Caki2 (cell line): ENCODE results near the gene TGFB1. TPM values are rescaled to one million over a fixed set of nuclear protein-coding genes. Genes with fewer than 3 reads are reported as not detected.
A peak's percentile ranks its signal among the peaks of the same experiment; 100 is the strongest.

Experiments
- DNase-seq: peaks from one replicate; pipeline ENCODE4 v3.0.0-alpha.2; 2015; ENCODE audit warnings: low read depth
- in situ Hi-C: cut with HindIII; loops from 2 replicates; pipeline ENCODE4 v1.10.0; 2016; ENCODE audit warnings: low sequenced_read_pairs, low pct_unique_long_range_greater_than_20kb, mixed read lengths
- total RNA-seq: library from RNA; depleted of rRNA; stranded (reverse); fragments of >200 nt; shearing (Covaris generic); gene quantifications from 2 replicates; pipeline ENCODE4 v1.2.3, GENCODE V29; 2014; ENCODE audit warnings: low replicate concordance

TGFB1 gene
- total RNA-seq, 1 experiment from 2014 or later = 7.2 TPM

GRCh38 chr19:41310033-41310831, 43.5 kb downstream of the TGFB1 start, which contains the start of gene CCDC97:
Gene CCDC97, plus strand, starts transcription at chr19:41310172. Its CDS starts 139 bp downstream, at chr19:41310311.
- in situ Hi-C loops = no loop called here
- DNase-seq = peak; percentile 90

- in situ Hi-C loops = no loop called here
- DNase-seq = peak; percentile 46
Measured at GRCh38 chr19:41309180-41310032, 44.3 kb downstream of the TGFB1 start.

- in situ Hi-C loops = no loop called here
- peak; percentile 91 for DNase-seq
Measured at GRCh38 chr19:41308450-41309179, 45.1 kb downstream of the TGFB1 start.

GRCh38 chr19:41307954-41308449, 45.7 kb downstream of the TGFB1 start:
- in situ Hi-C loops = no loop called here
- no peak for DNase-seq

GRCh38 chr19:41307090-41307875, 46.4 kb downstream of the TGFB1 start:
- no peak for DNase-seq
- in situ Hi-C loops = no loop called here

- in situ Hi-C loops = no loop called here
- DNase-seq = no peak
Measured at GRCh38 chr19:41305927-41306793, 47.6 kb downstream of the TGFB1 start.

- no peak for DNase-seq
- in situ Hi-C loops = no loop called here
Measured at GRCh38 chr19:41304706-41305483, 48.8 kb downstream of the TGFB1 start.

GRCh38 chr19:41303954-41304353, 49.8 kb downstream of the TGFB1 start:
- in situ Hi-C loops = no loop called here
- no peak for DNase-seq

GRCh38 chr19:41302624-41303351, 50.9 kb downstream of the TGFB1 start:
- in situ Hi-C loops = no loop called here
- no peak for DNase-seq

- no peak for DNase-seq
- in situ Hi-C loops = no loop called here
Measured at GRCh38 chr19:41300555-41300954, 53.2 kb downstream of the TGFB1 start.

- in situ Hi-C loops = no loop called here
Measured at GRCh38 chr19:41299755-41300089, 54.0 kb downstream of the TGFB1 start.

GRCh38 chr19:41299046-41299754, 54.5 kb downstream of the TGFB1 start:
- in situ Hi-C loops = no loop called here
- no peak for DNase-seq

More at GRCh38 chr19:41299755-41300089, 54.0 kb downstream of the TGFB1 start:
- DNase-seq = no peak

GRCh38 chr19:41298348-41298964, 55.3 kb downstream of the TGFB1 start:
- in situ Hi-C loops = no loop called here
- DNase-seq = peak; percentile 44

- DNase-seq = no peak
- in situ Hi-C loops = no loop called here
Measured at GRCh38 chr19:41297628-41298347, 55.9 kb downstream of the TGFB1 start.
